Measurements from ENCODE around the gene HAAO. TPM values are rescaled to one million over a fixed set of nuclear protein-coding genes. Genes with fewer than 3 reads are reported as not detected.

The HAAO gene
- total and polyA plus RNA-seq, 2 of the 8 experiments (the other 6 are each of a cell fraction or from before 2014, with no cell fraction given) = 2.5 to 7.0 TPM

DNA sequence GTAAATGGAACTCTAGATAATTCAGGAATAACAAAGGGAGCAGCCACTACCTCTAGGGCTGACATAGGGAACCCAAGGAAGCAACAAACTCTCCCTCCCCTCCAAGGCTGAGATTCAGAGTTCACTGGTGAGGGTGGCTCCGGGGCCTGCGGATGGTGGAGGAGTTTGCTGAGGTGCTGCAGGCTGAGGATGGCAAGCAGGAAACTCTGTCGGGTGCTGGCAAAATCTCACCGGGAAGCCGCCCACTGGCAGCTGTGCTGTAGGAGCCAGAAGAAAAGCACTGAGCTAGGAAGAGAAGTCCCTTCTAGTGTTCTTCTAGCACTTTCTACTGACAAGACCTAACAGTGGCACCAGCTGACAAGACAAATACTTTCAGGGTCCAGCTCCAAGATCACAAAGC lies 12.5 kb upstream of the HAAO start:
- FAIRE-seq = no peak
- no peak overlapping the region for H2BK5ac ChIP-seq (ENCODE audit: low read depth, low read length)
- no peak overlapping the region for H3K14ac ChIP-seq (ENCODE audit: insufficient read length)
- H4K91ac ChIP-seq (replicated peaks; ENCODE audit: insufficient read length, low read length) = no peak overlapping the region
- no peaks in the 10 kb centered on the region for H3K79me2 ChIP-seq (ENCODE audit: control insufficient read depth in 1 of 2, insufficient read depth in 2 of 2, low read length in 2 of 2)
- H2BK120ac ChIP-seq (replicated peaks; ENCODE audit: low read depth, low read length) = no peak overlapping the region
- no peak overlapping the region for H4K5ac ChIP-seq (ENCODE audit: insufficient read length, low read depth, low read length)
- no peaks in the 10 kb centered on the region for H3K36me3 ChIP-seq (ENCODE audit: control insufficient read depth in 2 of 4, insufficient read depth in 4 of 4, low read length in 3 of 4)
- no peak overlapping the region for H3K18ac ChIP-seq (ENCODE audit: extremely low read depth, low read length)
- no peak for DNase-seq (ENCODE audit: low read depth in 1 of 2, low spot score in 2 of 2)
- no peak overlapping the region for H2BK15ac ChIP-seq (ENCODE audit: low read length)
- no peaks in the 10 kb centered on the region for H3K79me1 ChIP-seq (ENCODE audit: low read depth, low read length)
- no peak overlapping the region for H3K4me2 ChIP-seq (ENCODE audit: insufficient read depth in 1 of 2, low read depth in 2 of 2, low read length in 2 of 2)
- no peak overlapping the region for H3K4me3 ChIP-seq (ENCODE audit: extremely low read depth in 1 of 4, insufficient read depth in 2 of 4, low read depth in 3 of 4, low read length in 4 of 4)
- no peak overlapping the region for H2BK12ac ChIP-seq (ENCODE audit: low read depth, low read length)
- no peak overlapping the region for H2BK20ac ChIP-seq (ENCODE audit: low read length)
- H3K9ac ChIP-seq (replicated peaks in 1 of 4; ENCODE audit: extremely low read depth in 1 of 4, low read depth in 3 of 4, low read length in 3 of 4) = no peak overlapping the region
- no peaks in the 10 kb centered on the region for H3K27me3 ChIP-seq (replicated peaks in 1 of 4; ENCODE audit: control insufficient read depth in 3 of 4, extremely low read depth in 1 of 4, insufficient read depth in 3 of 4, low read length in 3 of 4)
- ChIA-PET CTCF (ENCODE audit: partially characterized antibody) (interaction anchor here (0.7 to 1.4 kb wide), 3 partner anchors 11 to 98 kb away, joined by 3 to 4 read pairs (median 3); no protein-coding TSS in a partner anchor), POLR2A (ENCODE audit: partially characterized antibody) (no interaction called here)
- H2AFZ ChIP-seq (ENCODE audit: low read length) = no peak overlapping the region
- H3K4me1 ChIP-seq (replicated peaks in 1 of 4; ENCODE audit: control insufficient read depth in 3 of 4, insufficient read depth in 4 of 4, low read length in 3 of 4) = peaks cover 0 to 3% (median 0%) of the 10 kb centered on the region in 4 experiments; a peak in 2 of 7 replicates
- H3K23me2 ChIP-seq (ENCODE audit: low read depth, low read length) = no peaks in the 10 kb centered on the region
- WGBS, 2 experiments (ENCODE audit: extremely low coverage in 1 of 2, insufficient coverage in 1 of 2, insufficient read length in 1 of 2, insufficient replicate concordance in 2 of 2, low coverage in 1 of 2, low lambda C conversion rate in 2 of 2, missing lambda C conversion rate in 1 of 2) = 84% methylated on average over 5 of the region's 5 CpGs; no CpG with 5 or more reads in 1 of the 2 experiments
- H3K27ac ChIP-seq (ENCODE audit: low read depth, low read length) = no peak overlapping the region
- no peak overlapping the region; the same call in 1 of the 2 replicates for H4K8ac ChIP-seq (ENCODE audit: extremely low read depth, insufficient read depth, low read length)
- H3K9me3 ChIP-seq (ENCODE audit: insufficient read depth in 2 of 2, low read depth in 1 of 2, low read length in 1 of 2) = no peaks in the 10 kb centered on the region
- H3K23ac ChIP-seq (ENCODE audit: insufficient read length) = no peak overlapping the region
- H3K4ac ChIP-seq (replicated peaks; ENCODE audit: insufficient read length, low read depth, low read length) = no peak overlapping the region
- no peak for TF ChIP-seq ZNF274 (IDR thresholded peaks at IDR 0.05; ENCODE audit: borderline replicate concordance, extremely low read depth, low read length)
- no peak for TF ChIP-seq HDAC6 (IDR thresholded peaks at IDR 0.05; ENCODE audit: low read depth, low read length)
- TF ChIP-seq TEAD4 (IDR thresholded peaks at IDR 0.05; ENCODE audit: low read depth, low read length) = no peak
- no peaks in the 10 kb centered on the region for H4K20me1 ChIP-seq (replicated peaks in 1 of 2; ENCODE audit: control insufficient read depth in 1 of 2, insufficient read depth in 2 of 2, low read length in 2 of 2)
- H2AK5ac ChIP-seq (ENCODE audit: low read depth, low read length) = no peak overlapping the region
- H3K56ac ChIP-seq (replicated peaks; ENCODE audit: insufficient read length, low read depth, low read length) = no peak overlapping the region

Data from H1 (cell line).